Measurements from ENCODE around the gene MYL3.
"Not testable (repeated sequence)": the region's sequence is repeated elsewhere in the genome, so short reads cannot be mapped to it uniquely, and the experiment has no call there.

MYL3 gene

GRCh38 chr3:46835491-46835890 lies 27.8 kb downstream of the MYL3 start:
- Mint-ChIP-seq H3K4me1 (ENCODE audit: low read depth) (no peaks in the 10 kb centered on the region), H3K27me3 (peaks cover 2% of the 10 kb centered on the region), H3K36me3 (ENCODE audit: low read depth) (no peaks in the 10 kb centered on the region), H3K4me3 (no peak overlapping the region), H3K9me3 (peaks cover 31% of the 10 kb centered on the region), H3K27ac (no peak overlapping the region)
- intact Hi-C loops (cut with micrococcal nuclease) = no loop called here

- no peak overlapping the region for H3K27ac Mint-ChIP-seq
- intact Hi-C loops (cut with micrococcal nuclease) = no loop called here
- H3K4me3 Mint-ChIP-seq = no peak overlapping the region
- H3K36me3 Mint-ChIP-seq (ENCODE audit: low read depth) = no peaks in the 10 kb centered on the region
- H3K9me3 Mint-ChIP-seq = peaks cover 27% of the 10 kb centered on the region
- H3K27me3 Mint-ChIP-seq = peaks cover 2% of the 10 kb centered on the region
- H3K4me1 Mint-ChIP-seq (ENCODE audit: low read depth) = no peaks in the 10 kb centered on the region
Observed at GRCh38 chr3:46835054-46835453, 28.2 kb downstream of the MYL3 start.

- Mint-ChIP-seq H3K27me3 (peaks cover 2% of the 10 kb centered on the region), H3K27ac (no peak overlapping the region), H3K36me3 (ENCODE audit: low read depth) (no peaks in the 10 kb centered on the region), H3K4me1 (ENCODE audit: low read depth) (no peaks in the 10 kb centered on the region), H3K4me3 (no peak overlapping the region), H3K9me3 (peaks cover 14% of the 10 kb centered on the region)
- intact Hi-C loops (cut with micrococcal nuclease) = no loop called here
Observed at GRCh38 chr3:46833346-46834300, 29.6 kb downstream of the MYL3 start.

GRCh38 chr3:46831841-46832240 lies 31.4 kb downstream of the MYL3 start:
- H3K27me3 Mint-ChIP-seq = no peaks in the 10 kb centered on the region
- intact Hi-C loops (cut with micrococcal nuclease) = no loop called here
- H3K36me3 Mint-ChIP-seq (ENCODE audit: low read depth) = no peaks in the 10 kb centered on the region
- H3K4me3 Mint-ChIP-seq = no peak overlapping the region
- no peaks in the 10 kb centered on the region for H3K9me3 Mint-ChIP-seq
- H3K4me1 Mint-ChIP-seq (ENCODE audit: low read depth) = no peaks in the 10 kb centered on the region
- no peak overlapping the region for H3K27ac Mint-ChIP-seq

- Mint-ChIP-seq H3K4me3 (no peak overlapping the region), H3K36me3 (ENCODE audit: low read depth) (no peaks in the 10 kb centered on the region), H3K27me3 (peaks cover 3% of the 10 kb centered on the region), H3K4me1 (ENCODE audit: low read depth) (no peaks in the 10 kb centered on the region), H3K9me3 (no peaks in the 10 kb centered on the region), H3K27ac (no peak overlapping the region)
- intact Hi-C loops (cut with micrococcal nuclease) = no loop called here
Observed at GRCh38 chr3:46831316-46831715, 31.9 kb downstream of the MYL3 start.

GRCh38 chr3:46830801-46831200 lies 32.4 kb downstream of the MYL3 start:
- Mint-ChIP-seq H3K27me3 (peaks cover 5% of the 10 kb centered on the region), H3K4me1 (ENCODE audit: low read depth) (no peaks in the 10 kb centered on the region), H3K9me3 (no peaks in the 10 kb centered on the region), H3K36me3 (ENCODE audit: low read depth) (no peaks in the 10 kb centered on the region), H3K4me3 (no peak overlapping the region), H3K27ac (no peak overlapping the region)
- intact Hi-C loops (cut with micrococcal nuclease) = no loop called here

- no peaks in the 10 kb centered on the region for H3K4me1 Mint-ChIP-seq (ENCODE audit: low read depth)
- H3K4me3 Mint-ChIP-seq = no peak overlapping the region
Observed at GRCh38 chr3:46829699-46830208, 33.5 kb downstream of the MYL3 start.

GRCh38 chr3:46825450-46825849 lies 37.8 kb downstream of the MYL3 start:
- peaks cover 38% of the 10 kb centered on the region for H3K9me3 Mint-ChIP-seq
- intact Hi-C loops (cut with micrococcal nuclease) = no loop called here
- H3K36me3 Mint-ChIP-seq (ENCODE audit: low read depth) = no peaks in the 10 kb centered on the region
- no peak overlapping the region for H3K4me3 Mint-ChIP-seq
- H3K27me3 Mint-ChIP-seq = peaks cover 5% of the 10 kb centered on the region
- H3K4me1 Mint-ChIP-seq (ENCODE audit: low read depth) = no peaks in the 10 kb centered on the region
- H3K27ac Mint-ChIP-seq = no peak overlapping the region

More at GRCh38 chr3:46829699-46830208, 33.5 kb downstream of the MYL3 start:
- Mint-ChIP-seq H3K27me3 (peaks cover 5% of the 10 kb centered on the region), H3K9me3 (no peaks in the 10 kb centered on the region), H3K27ac (no peak overlapping the region), H3K36me3 (ENCODE audit: low read depth) (no peaks in the 10 kb centered on the region)
- intact Hi-C loops (cut with micrococcal nuclease) = no loop called here

GRCh38 chr3:46824211-46824970 lies 38.9 kb downstream of the MYL3 start:
- Mint-ChIP-seq H3K36me3 (ENCODE audit: low read depth) (no peaks in the 10 kb centered on the region), H3K4me1 (ENCODE audit: low read depth) (no peaks in the 10 kb centered on the region), H3K9me3 (peaks cover 46% of the 10 kb centered on the region), H3K4me3 (no peak overlapping the region), H3K27ac (no peak overlapping the region), H3K27me3 (peaks cover 5% of the 10 kb centered on the region)
- intact Hi-C loops (cut with micrococcal nuclease) = no loop called here

GRCh38 chr3:46823314-46823713 lies 39.9 kb downstream of the MYL3 start:
- H3K4me3 Mint-ChIP-seq = not testable (repeated sequence)

GRCh38 chr3:46821553-46821952 lies 41.7 kb downstream of the MYL3 start:
- H3K27me3 Mint-ChIP-seq = peaks cover 3% of the 10 kb centered on the region
- no peaks in the 10 kb centered on the region for H3K4me1 Mint-ChIP-seq (ENCODE audit: low read depth)
- peaks cover 46% of the 10 kb centered on the region for H3K9me3 Mint-ChIP-seq
- no peak overlapping the region for H3K27ac Mint-ChIP-seq
- H3K36me3 Mint-ChIP-seq (ENCODE audit: low read depth) = no peaks in the 10 kb centered on the region
- intact Hi-C loops (cut with micrococcal nuclease) = no loop called here
- no peak overlapping the region for H3K4me3 Mint-ChIP-seq

More at GRCh38 chr3:46823314-46823713, 39.9 kb downstream of the MYL3 start:
- H3K27ac Mint-ChIP-seq; intact Hi-C loops (cut with micrococcal nuclease); H3K4me1 Mint-ChIP-seq (ENCODE audit: low read depth); H3K27me3 Mint-ChIP-seq; H3K36me3 Mint-ChIP-seq (ENCODE audit: low read depth): not testable (repeated sequence)
- H3K9me3 Mint-ChIP-seq = peaks cover 46% of the 10 kb centered on the region

- Mint-ChIP-seq H3K9me3 (peaks cover 46% of the 10 kb centered on the region), H3K36me3 (ENCODE audit: low read depth) (no peaks in the 10 kb centered on the region), H3K4me3 (no peak overlapping the region), H3K27me3 (peaks cover under 1% of the 10 kb centered on the region), H3K27ac (no peak overlapping the region), H3K4me1 (ENCODE audit: low read depth) (no peaks in the 10 kb centered on the region)
- intact Hi-C loops (cut with micrococcal nuclease) = no loop called here
Observed at GRCh38 chr3:46820852-46821251, 42.4 kb downstream of the MYL3 start.

- Mint-ChIP-seq H3K4me1 (ENCODE audit: low read depth) (peaks cover 5% of the 10 kb centered on the region), H3K36me3 (ENCODE audit: low read depth) (no peaks in the 10 kb centered on the region), H3K9me3 (no peaks in the 10 kb centered on the region), H3K27me3 (peaks cover 41% of the 10 kb centered on the region), H3K27ac (no peak overlapping the region), H3K4me3 (peak overlapping the region; percentile 57)
- intact Hi-C loops (cut with micrococcal nuclease) = no loop called here
Observed at GRCh38 chr3:46812237-46812791, 50.9 kb downstream of the MYL3 start.

Measured in dendritic cell treated with granulocyte-macrophage colony-stimulating factor and Interleukin-4, amounts not matched to agents 40 ng/mL and 50 ng/mL, for 4 days (primary cell).